ENCODE measurements around the gene USP47. TPM values are rescaled to one million over a fixed set of nuclear protein-coding genes. Genes with fewer than 3 reads are reported as not detected.
"Not testable (repeated sequence)": the region's sequence is repeated elsewhere in the genome, so short reads cannot be mapped to it uniquely, and the experiment has no call there.

The USP47 gene
- total RNA-seq, 2 experiments from 2014 or later: 40.1 to 44.8 TPM

DNA sequence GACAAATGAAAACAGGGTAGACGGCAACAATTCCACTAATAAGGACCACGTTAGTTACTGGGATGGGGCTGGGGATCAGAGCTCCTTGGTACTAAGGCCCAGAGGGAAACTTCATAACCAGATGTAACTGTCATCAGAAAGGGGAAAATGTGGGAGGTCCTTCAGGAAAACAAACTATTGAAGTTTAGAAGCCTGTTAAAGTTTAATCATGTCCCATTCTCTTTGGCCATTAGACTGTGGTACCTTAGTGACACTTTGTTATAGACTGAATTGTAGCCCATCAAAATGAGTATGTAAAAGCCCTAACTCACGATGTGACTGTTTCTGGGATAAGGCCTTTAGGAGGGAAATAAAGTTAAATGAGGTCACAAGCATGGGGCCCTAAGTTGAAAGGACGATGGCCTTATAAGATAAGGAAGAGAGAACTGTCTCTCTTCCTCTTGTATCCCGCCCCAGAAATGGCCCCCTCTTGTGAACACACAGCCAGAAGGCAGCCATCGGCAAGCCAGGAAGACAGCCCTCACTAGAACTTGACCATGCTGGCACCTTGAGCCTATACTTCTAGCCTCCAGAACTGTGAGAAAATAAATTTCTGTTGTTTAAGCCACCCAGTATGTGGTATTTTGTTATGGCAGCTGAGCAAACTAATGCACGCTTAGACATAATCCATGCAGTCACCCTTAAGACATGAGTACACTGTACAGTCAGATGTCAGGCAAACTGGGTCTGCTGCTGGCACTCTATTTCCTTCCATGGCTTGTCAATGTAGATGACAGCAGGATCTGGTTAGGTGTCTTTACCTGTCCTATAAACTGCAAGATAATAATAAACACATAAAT, 26.9 kb upstream of the USP47 start:
- no peaks in the 10 kb centered on the region for H3K36me3 Mint-ChIP-seq
- ATAC-seq (no peak), DNase-seq (no peak)
- no peaks in the 10 kb centered on the region for H3K4me1 Mint-ChIP-seq
- peaks cover 10% of the 10 kb centered on the region for H3K27me3 Mint-ChIP-seq
- CTCF ChIA-PET: no interaction called here
- no peak overlapping the region for H3K27ac Mint-ChIP-seq
- no peak overlapping the region for H3K4me3 Mint-ChIP-seq
- H3K9me3 Mint-ChIP-seq (ENCODE audit: low read depth): no peaks in the 10 kb centered on the region

DNA sequence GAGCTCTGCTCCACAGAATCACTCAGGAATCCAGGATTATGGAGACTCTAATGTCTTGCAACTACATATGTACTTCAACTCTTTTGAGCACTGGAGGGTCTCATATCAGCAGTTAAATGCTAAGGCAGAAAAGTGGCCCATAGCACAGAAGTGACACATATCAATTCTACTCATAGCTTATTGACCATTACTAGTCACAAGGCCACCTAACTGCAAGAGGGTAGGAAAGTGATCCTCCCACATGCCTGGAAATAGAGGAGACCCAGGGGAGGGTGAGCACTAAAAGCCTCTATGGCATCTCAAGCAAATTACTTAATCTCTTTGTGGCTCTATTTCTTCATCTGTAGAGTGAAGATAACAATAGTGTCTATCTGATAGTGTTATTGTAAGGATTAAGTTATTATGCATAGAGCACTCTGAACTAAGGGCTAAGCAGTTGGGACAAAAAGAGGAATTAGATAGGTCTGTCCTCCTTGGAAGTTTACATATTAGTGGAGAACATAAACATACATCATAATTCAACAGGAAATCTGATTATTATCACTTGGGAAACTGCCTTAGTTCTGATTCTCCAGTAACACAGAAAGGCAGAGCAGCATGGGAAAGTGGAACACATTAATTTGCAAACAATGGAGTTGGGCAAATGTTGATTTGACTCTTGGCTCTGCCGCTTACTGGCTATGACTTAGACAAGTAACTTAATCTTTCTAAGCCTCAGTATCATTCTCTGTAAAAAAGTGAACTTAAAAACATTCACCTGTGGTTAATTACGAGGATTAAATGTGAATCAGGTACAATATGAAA, 25.1 kb upstream of the USP47 start:
- no peaks in the 10 kb centered on the region for H3K9me3 Mint-ChIP-seq (ENCODE audit: low read depth)
- CTCF ChIA-PET: no interaction called here
- H3K4me1 Mint-ChIP-seq: no peaks in the 10 kb centered on the region
- no peak overlapping the region for H3K27ac Mint-ChIP-seq
- ATAC-seq (no peak), DNase-seq (no peak)
- peaks cover 10% of the 10 kb centered on the region for H3K27me3 Mint-ChIP-seq
- no peak overlapping the region for H3K4me3 Mint-ChIP-seq
- no peaks in the 10 kb centered on the region for H3K36me3 Mint-ChIP-seq

- Mint-ChIP-seq H3K36me3 (no peaks in the 10 kb centered on the region), H3K27ac (no peak overlapping the region), H3K4me3 (no peak overlapping the region), H3K4me1 (no peaks in the 10 kb centered on the region), H3K27me3 (peaks cover 10% of the 10 kb centered on the region), H3K9me3 (ENCODE audit: low read depth) (no peaks in the 10 kb centered on the region)
- CTCF ChIA-PET: interaction anchor here (0.7 to 1.0 kb wide), 3 partner anchors 10 to 25 kb away, joined by 3 to 5 read pairs (median 3); no protein-coding TSS in a partner anchor
- DNase-seq: no peak
- no peak for ATAC-seq
These were observed 23.8 kb upstream of the USP47 start for GRCh38 chr11:11817957-11818356.

- H3K27ac Mint-ChIP-seq: no peak overlapping the region
- H3K9me3 Mint-ChIP-seq (ENCODE audit: low read depth): no peaks in the 10 kb centered on the region
- DNase-seq (no peak), ATAC-seq (no peak)
- CTCF ChIA-PET: interaction anchor here (0.7 to 1.0 kb wide), 5 partner anchors 9 to 31 kb away, joined by 3 to 5 read pairs (median 3); no protein-coding TSS in a partner anchor
- no peaks in the 10 kb centered on the region for H3K4me1 Mint-ChIP-seq
- no peaks in the 10 kb centered on the region for H3K36me3 Mint-ChIP-seq
- no peak overlapping the region for H3K4me3 Mint-ChIP-seq
- peaks cover 7% of the 10 kb centered on the region for H3K27me3 Mint-ChIP-seq
These were observed 23.1 kb upstream of the USP47 start for GRCh38 chr11:11818529-11819121.

DNA sequence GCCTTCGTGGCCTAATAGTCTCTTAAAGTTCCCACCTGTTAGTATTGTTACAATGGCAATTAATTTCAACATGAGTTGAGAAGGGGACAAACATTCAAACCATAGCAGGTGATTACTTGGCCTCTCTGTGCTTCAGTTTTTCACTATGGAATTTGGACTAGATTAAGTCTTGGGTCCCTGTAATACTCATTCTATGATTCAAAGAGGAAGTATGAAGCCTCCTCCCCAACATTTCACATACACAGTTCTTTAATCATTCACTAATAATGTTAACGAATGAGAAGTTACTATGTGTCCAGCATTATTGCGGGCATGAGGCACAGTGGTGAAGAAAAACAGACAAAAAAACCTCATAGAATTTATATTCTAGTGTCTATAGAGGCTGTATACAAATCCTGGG, 19.9 kb upstream of the USP47 start:
- H3K4me3 Mint-ChIP-seq: no peak overlapping the region
- ATAC-seq (no peak), DNase-seq (no peak)
- H3K27ac Mint-ChIP-seq: no peak overlapping the region
- H3K4me1 Mint-ChIP-seq: no peaks in the 10 kb centered on the region
- peaks cover 2% of the 10 kb centered on the region for H3K9me3 Mint-ChIP-seq (ENCODE audit: low read depth)
- CTCF ChIA-PET: no interaction called here
- peaks cover 2% of the 10 kb centered on the region for H3K27me3 Mint-ChIP-seq
- no peaks in the 10 kb centered on the region for H3K36me3 Mint-ChIP-seq

- Mint-ChIP-seq H3K27me3 (peaks cover 2% of the 10 kb centered on the region), H3K36me3 (no peaks in the 10 kb centered on the region), H3K4me1 (no peaks in the 10 kb centered on the region), H3K27ac (no peak overlapping the region), H3K4me3 (no peak overlapping the region), H3K9me3 (ENCODE audit: low read depth) (peaks cover 2% of the 10 kb centered on the region)
- ATAC-seq: no peak
- CTCF ChIA-PET: no interaction called here
- DNase-seq: no peak
These were observed 18.8 kb upstream of the USP47 start for GRCh38 chr11:11822946-11823345.

GRCh38 chr11:11826260-11826659, 15.5 kb upstream of the USP47 start:
- Mint-ChIP-seq H3K27me3 (peaks cover 9% of the 10 kb centered on the region), H3K4me3 (no peak overlapping the region), H3K4me1 (no peaks in the 10 kb centered on the region), H3K27ac (no peak overlapping the region), H3K9me3 (ENCODE audit: low read depth) (peaks cover 2% of the 10 kb centered on the region), H3K36me3 (no peaks in the 10 kb centered on the region)
- CTCF ChIA-PET: no interaction called here
- DNase-seq (no peak), ATAC-seq (no peak)

DNA sequence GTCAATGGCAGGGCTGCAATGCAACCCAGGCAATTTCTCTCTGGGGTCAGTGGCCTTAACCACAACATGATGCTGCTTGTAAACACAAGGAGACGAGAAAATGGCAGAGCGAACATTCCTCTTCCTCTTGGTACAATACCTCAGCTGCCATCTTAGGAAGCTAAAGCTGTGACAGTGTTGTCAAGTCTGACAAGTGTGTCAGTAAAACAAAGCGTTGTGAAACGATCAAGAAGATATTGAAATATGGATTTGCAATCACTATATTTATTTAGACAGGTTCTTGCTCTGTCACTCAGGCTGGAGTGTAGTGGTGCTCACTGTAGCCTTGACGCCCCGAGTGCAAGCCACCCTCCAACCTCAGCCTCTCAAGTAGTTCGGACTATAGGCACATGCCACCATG, 14.5 kb upstream of the USP47 start:
- no peak for DNase-seq
- CTCF ChIA-PET: interaction anchor here (1.2 kb wide), 1 partner anchor 9 kb away, joined by 3 read pairs; no protein-coding TSS in a partner anchor
- H3K9me3 Mint-ChIP-seq (ENCODE audit: low read depth): peaks cover 2% of the 10 kb centered on the region

GRCh38 chr11:11831406-11831805, 10.4 kb upstream of the USP47 start:
- H3K4me3 Mint-ChIP-seq, ATAC-seq: not testable (repeated sequence)

More for the DNA sequence above, 14.5 kb upstream of the USP47 start:
- Mint-ChIP-seq H3K27ac (no peak overlapping the region), H3K4me1 (no peaks in the 10 kb centered on the region), H3K27me3 (peaks cover 12% of the 10 kb centered on the region), H3K36me3 (no peaks in the 10 kb centered on the region), H3K4me3 (no peak overlapping the region)
- no peak for ATAC-seq

GRCh38 chr11:11836676-11837231, 5.0 kb upstream of the USP47 start:
- no peak for DNase-seq
- Mint-ChIP-seq H3K27me3 (peaks cover 25% of the 10 kb centered on the region), H3K36me3 (no peaks in the 10 kb centered on the region), H3K4me1 (peaks cover 3% of the 10 kb centered on the region), H3K9me3 (ENCODE audit: low read depth) (no peaks in the 10 kb centered on the region), H3K27ac (no peak overlapping the region), H3K4me3 (no peak overlapping the region)
- CTCF ChIA-PET: interaction anchor here (1.1 kb wide), 1 partner anchor 12 kb away, joined by 4 read pairs; no protein-coding TSS in a partner anchor
- ATAC-seq: no peak

More at GRCh38 chr11:11831406-11831805, 10.4 kb upstream of the USP47 start:
- CTCF ChIA-PET: interaction anchor here (0.9 kb wide), 1 partner anchor 32 kb away, joined by 3 read pairs; no protein-coding TSS in a partner anchor
- H3K27ac Mint-ChIP-seq; H3K9me3 Mint-ChIP-seq (ENCODE audit: low read depth); H3K4me1 Mint-ChIP-seq; DNase-seq; H3K36me3 Mint-ChIP-seq: not testable (repeated sequence)
- H3K27me3 Mint-ChIP-seq: peaks cover 23% of the 10 kb centered on the region

DNA sequence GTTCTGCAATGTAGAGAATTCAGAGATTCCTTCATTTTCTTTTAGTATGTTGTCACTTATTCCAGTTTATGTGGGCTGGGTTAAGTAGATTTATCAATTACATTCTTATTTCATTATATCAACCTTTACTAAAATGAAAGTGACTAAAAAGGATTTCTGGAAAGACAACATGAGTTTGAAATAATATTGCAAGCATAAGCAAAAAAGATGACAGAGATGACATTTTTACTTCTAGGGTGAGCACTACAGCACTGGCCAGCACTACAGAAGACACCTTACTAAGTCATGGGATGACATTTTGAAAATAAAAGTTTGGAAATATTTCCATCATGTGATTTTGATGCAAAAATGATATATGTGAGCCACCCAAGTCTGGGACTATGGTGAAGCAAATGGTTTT, 2.1 kb upstream of the USP47 start:
- H3K4me1 Mint-ChIP-seq: peaks cover 5% of the 10 kb centered on the region
- no peak overlapping the region for H3K4me3 Mint-ChIP-seq
- H3K9me3 Mint-ChIP-seq (ENCODE audit: low read depth): no peaks in the 10 kb centered on the region
- no peak for DNase-seq
- CTCF ChIA-PET: interaction anchor here (0.6 kb wide), 1 partner anchor 9 kb away, joined by 3 read pairs; no protein-coding TSS in a partner anchor
- peaks cover 19% of the 10 kb centered on the region for H3K27me3 Mint-ChIP-seq
- no peaks in the 10 kb centered on the region for H3K36me3 Mint-ChIP-seq
- ATAC-seq: no peak
- H3K27ac Mint-ChIP-seq: no peak overlapping the region

GRCh38 chr11:11841116-11841722, 553 bp upstream of the USP47 start:
- Mint-ChIP-seq H3K9me3 (ENCODE audit: low read depth) (no peaks in the 10 kb centered on the region), H3K4me3 (no peak overlapping the region), H3K27ac (no peak overlapping the region), H3K36me3 (no peaks in the 10 kb centered on the region), H3K4me1 (peaks cover 20% of the 10 kb centered on the region), H3K27me3 (peaks cover 15% of the 10 kb centered on the region)
- ATAC-seq (peak; percentile 16), DNase-seq (no peak)
- CTCF ChIA-PET: interaction anchor here (0.7 to 1.1 kb wide), 4 partner anchors 35 to 117 kb away, joined by 3 to 4 read pairs (median 3); no protein-coding TSS in a partner anchor
